ENCODE data around the gene MACC1.
"Not testable (repeated sequence)": the region's sequence is repeated elsewhere in the genome, so short reads cannot be mapped to it uniquely, and the experiment has no call there.

Gene MACC1

GRCh38 chr7:20206104-20206896, 10.9 kb downstream of the MACC1 start:
- DNase-seq: no peak

GRCh38 chr7:20203316-20203715, 13.9 kb downstream of the MACC1 start:
- no peak for DNase-seq

GRCh38 chr7:20201380-20201779, 15.8 kb downstream of the MACC1 start:
- DNase-seq: no peak

GRCh38 chr7:20200971-20201370, 16.2 kb downstream of the MACC1 start:
- no peak for DNase-seq

- no peak for DNase-seq
Measured at GRCh38 chr7:20200361-20200760, 16.8 kb downstream of the MACC1 start.

- no peak for DNase-seq
Measured at GRCh38 chr7:20199015-20199737, 18.0 kb downstream of the MACC1 start.

- DNase-seq: no peak
Measured at GRCh38 chr7:20198260-20198659, 18.9 kb downstream of the MACC1 start.

GRCh38 chr7:20197837-20198236, 19.3 kb downstream of the MACC1 start:
- DNase-seq: no peak

- no peak for DNase-seq
Measured at GRCh38 chr7:20197125-20197748, 19.9 kb downstream of the MACC1 start.

- DNase-seq: no peak
Measured at GRCh38 chr7:20194343-20194995, 22.7 kb downstream of the MACC1 start.

- no peak for DNase-seq
Measured at GRCh38 chr7:20193873-20194272, 23.3 kb downstream of the MACC1 start.

GRCh38 chr7:20193242-20193777, 23.9 kb downstream of the MACC1 start:
- DNase-seq: no peak

- no peak for DNase-seq
Measured at GRCh38 chr7:20191391-20191869, 25.8 kb downstream of the MACC1 start.

GRCh38 chr7:20190560-20191390, 26.4 kb downstream of the MACC1 start:
- no peak for DNase-seq

GRCh38 chr7:20189852-20190251, 27.3 kb downstream of the MACC1 start:
- DNase-seq: no peak

- no peak for DNase-seq
Measured at GRCh38 chr7:20188567-20188966, 28.6 kb downstream of the MACC1 start.

- DNase-seq: not testable (repeated sequence)
Measured at GRCh38 chr7:20187850-20188249, 29.3 kb downstream of the MACC1 start.

GRCh38 chr7:20185988-20186387, 31.2 kb downstream of the MACC1 start:
- no peak for DNase-seq

- no peak for DNase-seq
Measured at GRCh38 chr7:20183086-20183485, 34.1 kb downstream of the MACC1 start.

- DNase-seq: no peak
Measured at GRCh38 chr7:20176578-20177242, 40.5 kb downstream of the MACC1 start.

GRCh38 chr7:20173828-20174227, 43.4 kb downstream of the MACC1 start:
- DNase-seq: no peak
